Left kidney (tissue), 2 donors: ENCODE data around the gene CDH5. TPM values are rescaled to one million over a fixed set of nuclear protein-coding genes. Genes with fewer than 3 reads are reported as not detected.

ENCODE experiments used
- DNase-seq: peaks from one replicate; pipeline ENCODE4 v3.0.0-alpha.2; 2013
- polyA plus RNA-seq: library from polyadenylated mRNA; unstranded; fragments of 120-200 nt; gene quantifications from one replicate; pipeline ENCODE4 v1.2.1, GENCODE V29; 2013; ENCODE audit not compliant: insufficient read length

Gene CDH5
- polyA plus RNA-seq, 1 donor: 53.1 TPM

- no peak for DNase-seq
These were observed 23.0 kb downstream of the CDH5 start for GRCh38 chr16:66389256-66390176.

DNA sequence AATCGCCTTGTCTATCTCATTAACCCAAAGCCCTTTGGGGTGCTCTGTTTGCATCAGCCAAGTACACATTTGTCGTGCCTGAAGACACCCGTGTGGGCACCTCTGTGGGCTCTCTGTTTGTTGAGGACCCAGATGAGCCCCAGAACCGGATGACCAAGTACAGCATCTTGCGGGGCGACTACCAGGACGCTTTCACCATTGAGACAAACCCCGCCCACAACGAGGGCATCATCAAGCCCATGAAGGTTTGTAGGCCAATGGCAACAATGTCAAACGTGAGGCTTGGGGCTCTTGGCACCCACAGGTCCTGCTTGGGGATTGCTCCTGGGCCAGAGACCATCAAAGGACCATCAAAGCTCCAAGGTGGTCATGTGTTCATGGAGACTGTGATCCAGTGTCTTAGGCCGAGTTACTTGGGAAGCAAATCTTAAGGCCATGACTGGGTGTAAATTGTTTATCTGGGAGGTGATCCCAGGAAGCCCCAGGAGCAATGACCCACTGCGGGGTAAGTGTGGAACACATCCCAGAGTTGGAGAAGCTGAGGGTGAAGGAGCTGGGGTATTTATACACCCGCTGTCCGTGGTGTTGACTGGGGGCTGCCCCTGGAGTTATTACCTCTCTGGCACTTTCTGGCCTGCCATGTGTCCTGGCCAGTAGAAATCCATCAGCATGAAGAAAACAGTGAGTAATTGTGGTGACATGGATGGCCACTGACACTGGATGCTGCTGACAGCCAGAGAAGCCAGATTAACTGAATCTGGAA, 24.0 kb downstream of the CDH5 start:
- DNase-seq: no peak

- DNase-seq: no peak
These were observed 25.5 kb downstream of the CDH5 start for GRCh38 chr16:66391726-66392670.

GRCh38 chr16:66395806-66396555, 29.5 kb downstream of the CDH5 start:
- DNase-seq: no peak

DNA sequence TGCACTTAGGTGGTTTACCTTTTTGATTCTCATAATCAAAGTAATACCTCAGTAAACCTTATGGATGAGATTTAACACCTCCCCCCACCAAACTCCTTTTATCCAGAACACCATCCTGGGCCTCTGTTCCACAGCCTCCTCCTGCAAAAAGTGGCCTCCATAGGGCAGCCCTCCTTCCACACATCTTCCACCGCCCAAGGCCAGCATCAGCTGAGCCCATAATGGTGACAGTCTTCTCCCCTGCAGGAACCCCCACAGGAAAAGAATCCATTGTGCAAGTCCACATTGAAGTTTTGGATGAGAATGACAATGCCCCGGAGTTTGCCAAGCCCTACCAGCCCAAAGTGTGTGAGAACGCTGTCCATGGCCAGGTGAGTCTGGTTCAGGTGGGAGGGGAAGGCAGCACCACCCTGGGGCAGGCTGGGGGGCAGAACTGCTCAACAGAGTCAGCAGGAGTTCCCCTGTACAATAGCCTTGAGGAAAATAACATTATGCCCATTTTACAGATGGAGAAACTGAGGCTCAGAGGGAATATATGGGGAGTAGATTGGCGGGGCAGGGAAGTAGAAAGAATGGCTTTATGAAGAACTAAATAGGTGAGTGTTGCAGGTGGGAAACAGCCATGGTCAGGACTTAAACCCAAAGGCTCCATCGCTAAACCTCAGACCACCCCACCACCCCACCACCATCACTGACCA, 31.4 kb downstream of the CDH5 start:
- DNase-seq: no peak

- DNase-seq: no peak
These were observed 32.5 kb downstream of the CDH5 start for GRCh38 chr16:66399031-66399430.

- no peak for DNase-seq
These were observed 33.4 kb downstream of the CDH5 start for GRCh38 chr16:66399930-66400329.

GRCh38 chr16:66400503-66401380, 34.3 kb downstream of the CDH5 start:
- no peak for DNase-seq

GRCh38 chr16:66401610-66402009, 35.1 kb downstream of the CDH5 start:
- DNase-seq: no peak

- no peak for DNase-seq
These were observed 35.7 kb downstream of the CDH5 start for GRCh38 chr16:66402166-66402565.

DNA sequence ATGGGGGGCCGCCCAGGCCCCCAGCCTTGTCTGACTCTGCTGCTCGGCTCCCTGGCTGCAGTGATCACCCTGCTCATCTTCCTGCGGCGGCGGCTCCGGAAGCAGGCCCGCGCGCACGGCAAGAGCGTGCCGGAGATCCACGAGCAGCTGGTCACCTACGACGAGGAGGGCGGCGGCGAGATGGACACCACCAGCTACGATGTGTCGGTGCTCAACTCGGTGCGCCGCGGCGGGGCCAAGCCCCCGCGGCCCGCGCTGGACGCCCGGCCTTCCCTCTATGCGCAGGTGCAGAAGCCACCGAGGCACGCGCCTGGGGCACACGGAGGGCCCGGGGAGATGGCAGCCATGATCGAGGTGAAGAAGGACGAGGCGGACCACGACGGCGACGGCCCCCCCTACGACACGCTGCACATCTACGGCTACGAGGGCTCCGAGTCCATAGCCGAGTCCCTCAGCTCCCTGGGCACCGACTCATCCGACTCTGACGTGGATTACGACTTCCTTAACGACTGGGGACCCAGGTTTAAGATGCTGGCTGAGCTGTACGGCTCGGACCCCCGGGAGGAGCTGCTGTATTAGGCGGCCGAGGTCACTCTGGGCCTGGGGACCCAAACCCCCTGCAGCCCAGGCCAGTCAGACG, 36.2 kb downstream of the CDH5 start:
- no peak for DNase-seq

DNA sequence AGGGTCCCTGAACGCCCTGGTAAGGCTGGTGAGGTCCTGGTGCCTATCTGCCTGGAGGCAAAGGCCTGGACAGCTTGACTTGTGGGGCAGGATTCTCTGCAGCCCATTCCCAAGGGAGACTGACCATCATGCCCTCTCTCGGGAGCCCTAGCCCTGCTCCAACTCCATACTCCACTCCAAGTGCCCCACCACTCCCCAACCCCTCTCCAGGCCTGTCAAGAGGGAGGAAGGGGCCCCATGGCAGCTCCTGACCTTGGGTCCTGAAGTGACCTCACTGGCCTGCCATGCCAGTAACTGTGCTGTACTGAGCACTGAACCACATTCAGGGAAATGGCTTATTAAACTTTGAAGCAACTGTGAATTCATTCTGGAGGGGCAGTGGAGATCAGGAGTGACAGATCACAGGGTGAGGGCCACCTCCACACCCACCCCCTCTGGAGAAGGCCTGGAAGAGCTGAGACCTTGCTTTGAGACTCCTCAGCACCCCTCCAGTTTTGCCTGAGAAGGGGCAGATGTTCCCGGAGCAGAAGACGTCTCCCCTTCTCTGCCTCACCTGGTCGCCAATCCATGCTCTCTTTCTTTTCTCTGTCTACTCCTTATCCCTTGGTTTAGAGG, 37.1 kb downstream of the CDH5 start:
- DNase-seq: no peak

- no peak for DNase-seq
These were observed 38.7 kb downstream of the CDH5 start for GRCh38 chr16:66405057-66405783.

- DNase-seq: peak; percentile 72
These were observed 40.2 kb downstream of the CDH5 start for GRCh38 chr16:66406534-66407221.

DNA sequence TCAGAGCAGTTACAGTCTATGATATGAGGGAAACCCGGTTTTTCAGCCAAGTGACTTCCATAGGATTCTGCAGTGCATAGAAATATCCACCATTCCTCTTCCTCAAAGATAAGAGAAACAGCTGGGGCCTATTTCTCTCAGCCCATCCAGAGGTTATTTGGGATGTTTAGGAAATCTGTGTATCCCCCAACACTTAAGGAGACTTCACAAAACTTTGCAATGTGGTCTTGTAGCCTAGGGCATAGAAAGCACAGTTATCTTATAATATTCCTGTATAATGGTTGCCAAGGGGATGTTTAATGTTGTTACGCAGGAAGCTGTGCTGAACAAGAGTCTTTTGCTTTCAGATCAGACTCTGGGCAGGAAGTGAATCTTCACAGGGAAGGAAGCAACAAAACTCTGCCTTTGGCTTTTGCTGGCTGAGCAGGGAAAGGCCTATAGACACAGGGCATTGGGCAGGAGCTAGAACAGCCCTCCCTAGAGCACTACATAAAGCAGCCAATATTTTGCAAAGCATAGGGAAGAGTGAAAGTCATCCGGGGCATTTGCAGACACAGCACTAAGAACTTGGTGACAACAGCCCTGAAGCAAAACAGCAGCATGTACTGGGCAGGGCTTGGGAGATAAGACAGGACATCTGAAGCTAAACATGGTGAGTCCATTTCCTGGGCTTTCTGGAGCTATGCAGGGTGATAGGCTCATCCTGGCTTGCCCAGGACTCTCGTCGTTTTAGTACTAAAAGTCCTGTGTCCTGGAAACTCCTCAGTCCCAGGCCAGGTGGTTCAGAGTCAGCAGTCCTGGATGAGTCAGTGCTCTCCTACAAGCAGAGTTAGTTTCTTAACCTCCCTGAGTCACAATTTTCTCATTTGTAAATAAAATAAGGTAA, 41.9 kb downstream of the CDH5 start:
- DNase-seq: no peak

DNA sequence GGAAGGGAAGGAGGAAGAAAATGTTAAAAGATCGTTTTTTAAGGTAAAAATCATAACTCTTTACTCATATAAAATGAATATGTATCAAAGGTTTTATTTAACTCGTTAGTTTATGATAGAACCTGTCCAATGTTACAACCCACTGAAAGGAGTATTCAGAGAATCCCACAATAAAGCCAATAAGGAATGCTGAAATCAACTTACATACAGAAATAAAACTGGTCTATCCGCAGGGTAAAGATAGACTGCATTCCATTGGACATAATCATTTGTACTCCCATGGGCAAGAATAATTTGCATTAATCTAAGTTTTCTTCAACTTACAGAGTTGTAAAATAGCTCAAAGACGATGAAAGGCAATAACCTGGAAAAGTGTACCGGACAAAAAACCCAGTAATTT, 42.7 kb downstream of the CDH5 start:
- DNase-seq: no peak
